ENCODE data around the gene AP3D1.

Gene AP3D1

DNA sequence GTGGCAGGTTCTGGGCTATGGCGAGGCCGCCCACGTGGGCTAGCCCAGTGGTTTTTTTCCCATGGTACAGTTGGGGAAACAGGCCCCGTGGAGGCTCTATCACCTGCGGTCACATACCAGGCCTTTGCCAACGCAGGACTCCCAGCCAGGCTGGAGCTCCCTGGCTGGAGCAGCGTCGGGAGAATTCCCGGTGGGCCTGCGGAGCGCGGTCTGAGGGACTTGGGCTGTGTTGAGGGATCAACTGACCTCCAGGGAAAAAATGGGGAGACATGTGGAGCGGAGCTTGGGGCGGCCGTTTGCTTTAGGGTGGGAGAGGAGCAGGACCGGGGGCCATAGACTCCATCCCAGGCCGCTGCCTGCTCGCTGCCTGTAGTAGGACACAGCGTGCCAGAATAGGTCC lies 28.7 kb upstream of the AP3D1 start:
- no peak for DNase-seq (ENCODE audit: low read depth)
- TF ChIP-seq MYC (IDR thresholded peaks at IDR 0.05; ENCODE audit: low read depth, low read length): no peak
- TF ChIP-seq, protein P1, sequence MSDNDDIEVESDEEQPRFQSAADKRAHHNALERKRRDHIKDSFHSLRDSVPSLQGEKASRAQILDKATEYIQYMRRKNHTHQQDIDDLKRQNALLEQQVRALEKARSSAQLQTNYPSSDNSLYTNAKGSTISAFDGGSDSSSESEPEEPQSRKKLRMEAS (IDR thresholded peaks at IDR 0.05; ENCODE audit: low read depth, low read length): no peak
- no peak for TF ChIP-seq POLR2A (IDR thresholded peaks at IDR 0.05; ENCODE audit: extremely low read depth, insufficient read length)
- TF ChIP-seq, protein P2, sequence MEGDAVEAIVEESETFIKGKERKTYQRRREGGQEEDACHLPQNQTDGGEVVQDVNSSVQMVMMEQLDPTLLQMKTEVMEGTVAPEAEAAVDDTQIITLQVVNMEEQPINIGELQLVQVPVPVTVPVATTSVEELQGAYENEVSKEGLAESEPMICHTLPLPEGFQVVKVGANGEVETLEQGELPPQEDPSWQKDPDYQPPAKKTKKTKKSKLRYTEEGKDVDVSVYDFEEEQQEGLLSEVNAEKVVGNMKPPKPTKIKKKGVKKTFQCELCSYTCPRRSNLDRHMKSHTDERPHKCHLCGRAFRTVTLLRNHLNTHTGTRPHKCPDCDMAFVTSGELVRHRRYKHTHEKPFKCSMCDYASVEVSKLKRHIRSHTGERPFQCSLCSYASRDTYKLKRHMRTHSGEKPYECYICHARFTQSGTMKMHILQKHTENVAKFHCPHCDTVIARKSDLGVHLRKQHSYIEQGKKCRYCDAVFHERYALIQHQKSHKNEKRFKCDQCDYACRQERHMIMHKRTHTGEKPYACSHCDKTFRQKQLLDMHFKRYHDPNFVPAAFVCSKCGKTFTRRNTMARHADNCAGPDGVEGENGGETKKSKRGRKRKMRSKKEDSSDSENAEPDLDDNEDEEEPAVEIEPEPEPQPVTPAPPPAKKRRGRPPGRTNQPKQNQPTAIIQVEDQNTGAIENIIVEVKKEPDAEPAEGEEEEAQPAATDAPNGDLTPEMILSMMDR (IDR thresholded peaks at IDR 0.05; ENCODE audit: low read depth, low read length): no peak
- no peak overlapping the region for H3K4me3 ChIP-seq (ENCODE audit: low read depth, low read length)

DNA sequence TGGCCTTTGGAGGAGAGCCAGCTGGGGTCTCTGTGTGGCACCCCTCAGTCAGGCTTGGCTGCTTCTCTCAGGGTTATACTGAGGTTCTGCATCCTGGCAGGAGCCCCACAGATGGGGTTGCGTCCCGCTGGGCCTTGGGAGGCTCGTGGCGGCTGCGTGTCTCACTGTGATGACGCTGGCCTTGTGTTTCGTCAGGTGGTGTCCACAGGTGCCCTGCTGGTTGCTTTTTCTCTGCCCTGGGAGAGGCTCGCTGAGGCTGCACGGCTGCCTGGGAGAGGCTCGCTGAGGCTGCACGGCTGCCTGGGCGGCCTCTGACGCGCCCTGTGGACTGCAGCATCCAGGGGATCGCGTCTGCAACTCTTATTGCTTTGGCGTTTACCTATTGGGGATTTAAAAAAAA lies 27.7 kb upstream of the AP3D1 start:
- no peak for TF ChIP-seq POLR2A (IDR thresholded peaks at IDR 0.05; ENCODE audit: extremely low read depth, insufficient read length)
- TF ChIP-seq, protein P1 (IDR thresholded peaks at IDR 0.05; ENCODE audit: low read depth, low read length): no peak
- TF ChIP-seq, protein P2 (IDR thresholded peaks at IDR 0.05; ENCODE audit: low read depth, low read length): no peak
- no peak for TF ChIP-seq MYC (IDR thresholded peaks at IDR 0.05; ENCODE audit: low read depth, low read length)
- H3K4me3 ChIP-seq (ENCODE audit: low read depth, low read length): no peak overlapping the region
- no peak for DNase-seq (ENCODE audit: low read depth)

DNA sequence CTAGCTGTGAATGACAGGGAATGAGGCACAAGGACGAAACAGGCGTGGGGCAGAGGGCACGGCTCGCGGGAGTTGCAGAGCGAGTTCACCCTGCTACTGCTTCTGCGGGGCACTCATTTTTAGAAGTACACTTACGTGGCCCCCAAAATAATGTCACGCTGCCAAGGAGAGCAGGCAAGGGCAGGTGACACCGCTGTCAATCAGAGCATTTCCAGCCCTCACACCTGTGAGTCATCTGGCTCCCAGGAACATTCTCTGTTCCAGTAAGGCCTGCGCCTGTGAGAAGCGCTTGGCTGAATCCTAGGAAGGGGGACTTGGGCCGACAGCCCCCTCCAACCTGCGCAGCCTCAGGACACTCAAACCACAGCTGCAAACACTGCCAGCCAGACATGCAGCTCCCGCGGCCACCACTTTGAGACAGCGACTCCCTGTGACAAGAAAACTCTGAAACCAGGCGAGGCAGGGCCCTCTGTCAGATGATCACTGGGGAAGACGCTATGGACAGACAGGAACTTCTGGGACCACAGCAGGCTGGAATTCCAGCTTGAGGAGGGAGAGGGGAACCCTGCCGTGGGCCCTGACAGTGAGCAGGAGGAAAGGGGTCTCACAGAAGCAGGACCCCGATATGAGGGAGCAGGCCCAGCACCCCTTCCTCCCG lies 25.1 kb upstream of the AP3D1 start:
- TF ChIP-seq, protein P2 (IDR thresholded peaks at IDR 0.05; ENCODE audit: low read depth, low read length): no peak
- TF ChIP-seq, protein P1 (IDR thresholded peaks at IDR 0.05; ENCODE audit: low read depth, low read length): no peak
- TF ChIP-seq POLR2A (IDR thresholded peaks at IDR 0.05; ENCODE audit: extremely low read depth, insufficient read length) (no peak), MYC (IDR thresholded peaks at IDR 0.05; ENCODE audit: low read depth, low read length) (no peak)
- no peak overlapping the region for H3K4me3 ChIP-seq (ENCODE audit: low read depth, low read length)
- no peak for DNase-seq (ENCODE audit: low read depth)

DNA sequence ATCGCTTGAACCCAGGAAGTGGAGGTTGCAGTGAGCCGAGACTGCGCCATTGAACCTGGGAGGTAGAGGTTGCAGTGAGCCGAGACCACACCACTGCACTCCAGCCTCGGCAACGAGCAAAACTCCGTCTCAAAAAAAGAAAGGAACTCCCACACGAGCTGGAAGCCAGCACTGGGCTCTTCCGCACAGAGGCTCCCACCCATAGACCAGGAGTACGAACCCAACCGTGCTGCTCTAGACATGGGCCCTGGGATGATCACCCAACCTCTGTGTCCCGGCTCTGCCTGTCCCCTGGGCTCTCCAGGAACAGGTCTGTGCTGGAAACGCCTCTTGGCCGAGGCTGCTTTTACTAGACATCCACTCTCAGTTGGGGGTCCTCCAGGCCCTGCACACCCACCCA lies 24.4 kb upstream of the AP3D1 start:
- no peak for DNase-seq (ENCODE audit: low read depth)
- TF ChIP-seq POLR2A (IDR thresholded peaks at IDR 0.05; ENCODE audit: extremely low read depth, insufficient read length): no peak
- no peak for TF ChIP-seq MYC (IDR thresholded peaks at IDR 0.05; ENCODE audit: low read depth, low read length)
- TF ChIP-seq, protein P1 (IDR thresholded peaks at IDR 0.05; ENCODE audit: low read depth, low read length): no peak
- TF ChIP-seq, protein P2 (IDR thresholded peaks at IDR 0.05; ENCODE audit: low read depth, low read length): no peak
- H3K4me3 ChIP-seq (ENCODE audit: low read depth, low read length): no peak overlapping the region

DNA sequence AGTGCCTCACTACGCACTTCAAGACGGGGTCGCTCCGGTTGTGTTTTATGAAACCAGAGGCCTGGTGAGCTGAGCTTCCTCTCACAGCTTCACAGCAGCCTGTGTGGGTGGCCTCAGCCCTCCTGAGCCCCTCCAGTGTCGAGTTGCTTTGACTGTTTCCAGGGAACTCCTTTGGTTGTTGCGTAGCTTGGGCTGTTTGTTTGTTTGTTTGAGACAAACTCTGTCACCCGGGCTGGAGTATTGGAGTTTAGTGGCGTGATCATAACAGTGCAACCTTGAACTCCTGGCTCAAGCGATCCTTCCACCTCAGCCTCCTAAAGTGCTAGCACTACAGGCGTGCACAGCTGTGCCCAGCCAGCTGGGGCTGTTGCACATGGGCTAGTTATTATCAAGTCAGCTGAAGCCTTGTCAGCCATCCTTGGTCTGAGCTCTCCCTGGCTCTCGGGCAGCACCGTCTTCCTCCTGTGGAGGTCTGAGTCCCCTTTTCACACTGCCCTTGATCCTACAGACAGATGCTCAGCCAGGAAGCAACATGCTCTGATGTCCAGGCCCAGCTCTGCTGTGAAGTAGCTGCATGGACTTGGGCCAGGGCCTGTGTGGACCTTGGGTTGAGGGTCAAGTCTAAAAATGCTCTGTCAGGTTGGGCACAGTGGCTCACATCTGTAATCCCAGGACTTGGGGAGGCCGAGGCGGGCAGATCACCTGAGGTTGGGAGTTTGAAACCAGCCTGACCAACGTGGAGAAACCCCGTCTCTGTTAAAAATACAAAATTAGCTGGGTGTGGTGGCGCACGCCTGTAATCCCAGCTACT lies 22.6 kb upstream of the AP3D1 start:
- no peak for DNase-seq (ENCODE audit: low read depth)
- TF ChIP-seq, protein P2 (IDR thresholded peaks at IDR 0.05; ENCODE audit: low read depth, low read length): no peak
- TF ChIP-seq, protein P1 (IDR thresholded peaks at IDR 0.05; ENCODE audit: low read depth, low read length): no peak
- TF ChIP-seq POLR2A (IDR thresholded peaks at IDR 0.05; ENCODE audit: extremely low read depth, insufficient read length) (no peak), MYC (IDR thresholded peaks at IDR 0.05; ENCODE audit: low read depth, low read length) (no peak)
- no peak overlapping the region for H3K4me3 ChIP-seq (ENCODE audit: low read depth, low read length)
